ENCODE results near the gene CKAP5. TPM values are rescaled to one million over a fixed set of nuclear protein-coding genes. Genes with fewer than 3 reads are reported as not detected.

CKAP5 gene
- total RNA-seq, 1 experiment from 2014 or later = 166 TPM

DNA sequence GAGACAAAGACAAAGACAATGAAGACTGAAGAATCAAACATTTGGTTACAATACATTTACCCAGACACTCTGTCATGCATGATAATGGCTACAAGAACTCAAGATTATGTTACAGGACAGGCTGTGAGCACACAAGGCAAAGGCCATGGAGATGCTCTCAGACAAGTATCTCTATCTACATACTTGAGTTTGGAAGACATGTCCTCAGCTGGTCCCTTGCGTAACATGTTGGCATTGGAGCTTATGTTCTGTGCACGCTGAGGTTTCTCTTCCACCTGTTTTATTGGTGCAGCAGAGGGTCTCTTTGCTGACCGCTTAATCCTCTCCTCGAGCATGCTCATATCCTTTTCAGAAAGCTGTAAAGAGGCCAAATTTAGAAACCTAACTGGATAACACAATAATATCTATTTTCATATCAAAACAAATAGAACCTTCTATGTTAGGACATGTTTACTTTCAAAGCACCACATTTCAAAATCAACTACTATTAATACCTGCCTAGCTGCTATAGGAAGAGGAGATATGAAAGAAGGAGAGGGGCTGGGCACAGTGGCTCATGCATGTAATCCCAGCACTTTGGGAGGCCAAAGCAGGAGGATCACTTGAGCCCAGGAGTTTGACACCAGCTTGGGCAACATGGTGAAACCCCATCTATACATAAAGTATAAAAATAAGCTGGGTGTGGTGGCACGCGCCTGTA lies 85.5 kb downstream of the CKAP5 start:
- intact Hi-C loops (cut with micrococcal nuclease) = no loop called here
- Histone ChIP-seq H3K4me2 (ENCODE audit: low read length) (no peak overlapping the region), H3K27me3 (ENCODE audit: insufficient read depth, low read length) (no peaks in the 10 kb centered on the region), H3K79me2 (ENCODE audit: insufficient read depth, low read length) (no peaks in the 10 kb centered on the region), H3K9me3 (ENCODE audit: control insufficient read depth in 1 of 2, insufficient read depth in 1 of 2, low read depth in 1 of 2, low read length in 2 of 2) (no peaks in the 10 kb centered on the region), H3K27ac (ENCODE audit: low read depth, low read length) (no peak overlapping the region), H4K20me1 (ENCODE audit: insufficient read depth) (peaks cover 3% of the 10 kb centered on the region; the same call in 1 of the 2 replicates), H3K36me3 (ENCODE audit: control insufficient read depth in 1 of 2, insufficient read depth in 2 of 2, low read length in 2 of 2) (peaks cover 71 to 78% of the 10 kb centered on the region in 2 experiments), H3K4me3 (replicated peaks in 1 of 2; ENCODE audit: low read depth in 1 of 2, low read length in 2 of 2) (no peak overlapping the region), H3K9ac (ENCODE audit: low read length) (no peak overlapping the region), H3K4me1 (ENCODE audit: control insufficient read depth in 1 of 2, insufficient read depth in 2 of 2, low read length in 2 of 2) (peaks cover 0 to 10% of the 10 kb centered on the region in 2 experiments; a peak in 3 of 4 replicates), H3K9me2 (ENCODE audit: insufficient read depth) (no peaks in the 10 kb centered on the region), H2AFZ (ENCODE audit: low read depth, low read length, poor library complexity, severe bottlenecking) (no peak overlapping the region)
- no TSS peak for BruUV-seq (replicated peaks)
- ChIA-PET RAD21 (ENCODE audit: low non-redundant PET in 1 of 2, low total read pairs in 2 of 2, uncharacterized antibody in 2 of 2, unreplicated experiment in 2 of 2) (no interaction called here), POLR2A (no interaction called here), CTCF (no interaction called here)
- ATAC-seq (no peak), DNase-seq (ENCODE audit: low read depth, low spot score) (no peak)
- no peak for TF ChIP-seq ELF1 (IDR thresholded peaks at IDR 0.05; ENCODE audit: borderline replicate concordance, low read depth)
- no peak for TF ChIP-seq ZNF274 (IDR thresholded peaks at IDR 0.05; ENCODE audit: low read depth, low read length)
- no peak for TF ChIP-seq JUND (IDR thresholded peaks at IDR 0.05)
- TF ChIP-seq CBX3 (IDR thresholded peaks at IDR 0.05; ENCODE audit: low read depth) = no peak
- no peak for TF ChIP-seq TCF7L2 (IDR thresholded peaks at IDR 0.05; ENCODE audit: borderline replicate concordance, extremely low read depth, insufficient read depth, insufficient read length)
- TF ChIP-seq, protein P1, sequence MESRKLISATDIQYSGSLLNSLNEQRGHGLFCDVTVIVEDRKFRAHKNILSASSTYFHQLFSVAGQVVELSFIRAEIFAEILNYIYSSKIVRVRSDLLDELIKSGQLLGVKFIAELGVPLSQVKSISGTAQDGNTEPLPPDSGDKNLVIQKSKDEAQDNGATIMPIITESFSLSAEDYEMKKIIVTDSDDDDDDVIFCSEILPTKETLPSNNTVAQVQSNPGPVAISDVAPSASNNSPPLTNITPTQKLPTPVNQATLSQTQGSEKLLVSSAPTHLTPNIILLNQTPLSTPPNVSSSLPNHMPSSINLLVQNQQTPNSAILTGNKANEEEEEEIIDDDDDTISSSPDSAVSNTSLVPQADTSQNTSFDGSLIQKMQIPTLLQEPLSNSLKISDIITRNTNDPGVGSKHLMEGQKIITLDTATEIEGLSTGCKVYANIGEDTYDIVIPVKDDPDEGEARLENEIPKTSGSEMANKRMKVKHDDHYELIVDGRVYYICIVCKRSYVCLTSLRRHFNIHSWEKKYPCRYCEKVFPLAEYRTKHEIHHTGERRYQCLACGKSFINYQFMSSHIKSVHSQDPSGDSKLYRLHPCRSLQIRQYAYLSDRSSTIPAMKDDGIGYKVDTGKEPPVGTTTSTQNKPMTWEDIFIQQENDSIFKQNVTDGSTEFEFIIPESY (IDR thresholded peaks at IDR 0.05; ENCODE audit: extremely low read depth, insufficient replicate concordance, low read length) = no peak
- TF ChIP-seq SP1 (IDR thresholded peaks at IDR 0.05; ENCODE audit: low read depth) = no peak
- TF ChIP-seq, protein P2, sequence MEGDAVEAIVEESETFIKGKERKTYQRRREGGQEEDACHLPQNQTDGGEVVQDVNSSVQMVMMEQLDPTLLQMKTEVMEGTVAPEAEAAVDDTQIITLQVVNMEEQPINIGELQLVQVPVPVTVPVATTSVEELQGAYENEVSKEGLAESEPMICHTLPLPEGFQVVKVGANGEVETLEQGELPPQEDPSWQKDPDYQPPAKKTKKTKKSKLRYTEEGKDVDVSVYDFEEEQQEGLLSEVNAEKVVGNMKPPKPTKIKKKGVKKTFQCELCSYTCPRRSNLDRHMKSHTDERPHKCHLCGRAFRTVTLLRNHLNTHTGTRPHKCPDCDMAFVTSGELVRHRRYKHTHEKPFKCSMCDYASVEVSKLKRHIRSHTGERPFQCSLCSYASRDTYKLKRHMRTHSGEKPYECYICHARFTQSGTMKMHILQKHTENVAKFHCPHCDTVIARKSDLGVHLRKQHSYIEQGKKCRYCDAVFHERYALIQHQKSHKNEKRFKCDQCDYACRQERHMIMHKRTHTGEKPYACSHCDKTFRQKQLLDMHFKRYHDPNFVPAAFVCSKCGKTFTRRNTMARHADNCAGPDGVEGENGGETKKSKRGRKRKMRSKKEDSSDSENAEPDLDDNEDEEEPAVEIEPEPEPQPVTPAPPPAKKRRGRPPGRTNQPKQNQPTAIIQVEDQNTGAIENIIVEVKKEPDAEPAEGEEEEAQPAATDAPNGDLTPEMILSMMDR (IDR thresholded peaks at IDR 0.05 in 2 of 3, conservative IDR thresholded peaks at IDR 0.05 in 1 of 3; ENCODE audit: borderline replicate concordance in 1 of 3, insufficient read depth in 1 of 3, low read depth in 2 of 3, low read length in 2 of 3) = no peak
- TF ChIP-seq, protein P3, sequence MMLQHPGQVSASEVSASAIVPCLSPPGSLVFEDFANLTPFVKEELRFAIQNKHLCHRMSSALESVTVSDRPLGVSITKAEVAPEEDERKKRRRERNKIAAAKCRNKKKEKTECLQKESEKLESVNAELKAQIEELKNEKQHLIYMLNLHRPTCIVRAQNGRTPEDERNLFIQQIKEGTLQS (IDR thresholded peaks at IDR 0.05) = no peak
